Sigmoid colon (tissue), 7 donors: Measurements from ENCODE around the gene ADA. TPM values are rescaled to one million over a fixed set of nuclear protein-coding genes. Genes with fewer than 3 reads are reported as not detected.

Experiments
- DNase-seq: peaks from one replicate; pipeline ENCODE4 v3.0.0-alpha.2; 2019
- H3K27ac ChIP-seq, 4 donors: fragments of 200-600 bp; sonication (generic); one replicate each; pipeline ENCODE4 v1.5.1; 2016 to 2019; ENCODE audit warnings: mild to moderate bottlenecking in 1 of 4
- H3K27me3 ChIP-seq, 3 donors: fragments of 200-600 bp; sonication (generic); one replicate each; pipeline ENCODE4 v1.5.1; 2019; ENCODE audit warnings: mild to moderate bottlenecking in 1 of 3
- H3K36me3 ChIP-seq, 4 donors: fragments of 200-600 bp; sonication (generic); one replicate each; pipeline ENCODE4 v1.5.1; 2016 to 2019
- H3K4me1 ChIP-seq, 4 donors: fragments of 200-600 bp; sonication (generic); one replicate each; pipeline ENCODE4 v1.5.1; 2017 to 2019
- H3K4me3 ChIP-seq, 4 donors: fragments of 200-600 bp; sonication (generic); one replicate each; pipeline ENCODE4 v1.5.1; 2017 to 2019; ENCODE audit warnings: mild to moderate bottlenecking in 2 of 4, moderate library complexity in 1 of 4
- H3K9me3 ChIP-seq, 4 donors: fragments of 200-600 bp in 3 of 4; sonication (generic) in 3 of 4; one replicate each; pipeline versions ENCODE4 v1.5.1 to v1.6.1; 2013 to 2019
- EP300 ChIP-seq, 4 donors: sonication (generic); formaldehyde crosslinking; IDR thresholded peaks; one replicate each; pipeline ENCODE4 v1.6.1; 2017; ENCODE audit warnings: antibody characterized with exemption in 4 of 4
- POLR2A ChIP-seq, 2 donors: fragments of 450-650 bp; IDR thresholded peaks; one replicate each; pipeline ENCODE4 v1.6.1; 2016; ENCODE audit warnings: antibody characterized with exemption in 2 of 2, mild to moderate bottlenecking in 2 of 2, moderate library complexity in 2 of 2
- POLR2AphosphoS5 ChIP-seq, 4 donors: sonication (generic); formaldehyde crosslinking; IDR thresholded peaks; one replicate each; pipeline ENCODE4 v1.6.1; 2017; ENCODE audit warnings: antibody characterized with exemption in 4 of 4
- WGBS, 2 donors: extraction: QIAGEN DNeasy Blood & Tissue Kit; methylation state at CpG; one replicate each; pipeline ENCODE4 v1.1.7; 2013; 5-methylcytosine and 5-hydroxymethylcytosine counted together
- intact Hi-C: fragments of 100-400 bp; cut with DNase I; formaldehyde crosslinking; loops from one replicate; pipeline ENCODE4 v1.15.1; 2023
- polyA plus RNA-seq, 3 donors: library from polyadenylated mRNA; stranded (reverse); fragments of 200-250 nt; gene quantifications; one replicate each; pipeline ENCODE4 v1.2.3, GENCODE V29; 2013
- total RNA-seq, 4 donors: library from RNA; depleted of rRNA; stranded (reverse); fragments of >200 nt; gene quantifications; one replicate each; pipeline ENCODE4 v1.1.0, GENCODE V29; 2016
- TF ChIP-seq, protein P1 (sequence below), 4 experiments: fragments of 450-650 bp in 3 of 4; fragments of 200-600 bp in 1 of 4; IDR thresholded peaks; one replicate each; pipeline ENCODE4 v1.5.1; 2016 to 2019; ENCODE audit warnings: antibody characterized with exemption in 4 of 4, mild to moderate bottlenecking in 3 of 4, moderate library complexity in 2 of 4
- donor health status: healthy with polysubstance abuse.
- donor health status: Bipolar disorder and iron deficiency.
- donor health status: healthy.

ADA gene
- total and polyA plus RNA-seq, 7 donors, result 2.5 to 17.1 (median 11.1) TPM

DNA sequence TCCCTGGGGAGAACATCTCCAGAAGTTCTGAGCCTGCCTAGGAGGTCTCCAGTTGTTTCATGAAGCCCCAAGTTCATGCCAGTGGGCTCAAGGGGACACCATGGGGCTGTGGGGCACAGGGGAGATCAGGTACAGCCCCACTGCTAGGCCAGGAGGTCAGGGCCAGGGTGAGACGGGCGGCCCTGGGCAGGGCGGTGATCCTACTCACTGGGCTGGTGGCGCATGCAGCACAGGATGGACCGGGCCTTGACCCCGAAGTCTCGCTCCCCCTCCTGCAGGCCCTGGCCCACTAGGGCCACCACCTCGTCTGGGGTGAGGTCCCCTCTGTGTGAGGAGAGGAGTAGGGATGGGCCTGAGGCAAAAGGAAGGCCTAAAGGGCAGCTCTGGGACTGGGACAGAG, 26.1 kb downstream of the ADA start:
- H3K9me3 ChIP-seq, result no peaks in the 10 kb centered on the region
- no peaks in the 10 kb centered on the region for H3K4me1 ChIP-seq
- TF ChIP-seq POLR2AphosphoS5 (IDR thresholded peaks at IDR 0.05), result no peak
- no peak for TF ChIP-seq POLR2A (IDR thresholded peaks at IDR 0.05)
- TF ChIP-seq, protein P1, sequence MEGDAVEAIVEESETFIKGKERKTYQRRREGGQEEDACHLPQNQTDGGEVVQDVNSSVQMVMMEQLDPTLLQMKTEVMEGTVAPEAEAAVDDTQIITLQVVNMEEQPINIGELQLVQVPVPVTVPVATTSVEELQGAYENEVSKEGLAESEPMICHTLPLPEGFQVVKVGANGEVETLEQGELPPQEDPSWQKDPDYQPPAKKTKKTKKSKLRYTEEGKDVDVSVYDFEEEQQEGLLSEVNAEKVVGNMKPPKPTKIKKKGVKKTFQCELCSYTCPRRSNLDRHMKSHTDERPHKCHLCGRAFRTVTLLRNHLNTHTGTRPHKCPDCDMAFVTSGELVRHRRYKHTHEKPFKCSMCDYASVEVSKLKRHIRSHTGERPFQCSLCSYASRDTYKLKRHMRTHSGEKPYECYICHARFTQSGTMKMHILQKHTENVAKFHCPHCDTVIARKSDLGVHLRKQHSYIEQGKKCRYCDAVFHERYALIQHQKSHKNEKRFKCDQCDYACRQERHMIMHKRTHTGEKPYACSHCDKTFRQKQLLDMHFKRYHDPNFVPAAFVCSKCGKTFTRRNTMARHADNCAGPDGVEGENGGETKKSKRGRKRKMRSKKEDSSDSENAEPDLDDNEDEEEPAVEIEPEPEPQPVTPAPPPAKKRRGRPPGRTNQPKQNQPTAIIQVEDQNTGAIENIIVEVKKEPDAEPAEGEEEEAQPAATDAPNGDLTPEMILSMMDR (IDR thresholded peaks at IDR 0.05), result no peak
- no peak for TF ChIP-seq EP300 (IDR thresholded peaks at IDR 0.05)
- no peak for DNase-seq
- H3K27ac ChIP-seq, result no peak overlapping the region
- intact Hi-C loops, result no loop called here
- 95 to 97% methylated on average over 8 of the region's 8 CpGs for WGBS, 2 donors
- peaks cover 0 to 30% (median 5%) of the 10 kb centered on the region in 4 donors for H3K36me3 ChIP-seq
- no peaks in the 10 kb centered on the region for H3K27me3 ChIP-seq
- no peak overlapping the region for H3K4me3 ChIP-seq

DNA sequence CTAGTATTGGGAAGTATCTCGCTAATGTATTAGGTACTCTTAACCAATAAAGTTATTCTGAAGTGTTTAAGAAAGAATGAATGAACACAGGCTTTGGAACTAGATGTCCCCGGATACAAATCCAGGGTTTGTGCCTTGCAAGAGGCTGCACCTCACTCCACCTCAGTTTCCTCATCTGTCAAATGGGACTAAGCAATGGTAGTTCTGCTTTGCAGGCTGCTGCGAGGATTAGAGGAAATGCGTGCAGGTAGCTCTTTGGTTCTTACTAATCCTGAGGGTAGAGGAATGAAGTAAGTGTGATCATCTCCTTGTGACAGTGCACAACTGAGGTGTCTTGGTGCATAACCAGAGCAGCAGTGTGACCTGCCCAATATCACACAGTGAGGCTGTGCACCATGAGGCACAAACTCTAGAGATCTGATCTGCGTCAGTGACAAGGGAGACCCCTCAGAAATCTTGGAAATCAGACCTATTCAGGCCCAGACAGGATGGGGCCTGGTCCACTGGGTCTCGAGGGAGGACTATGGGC, 26.7 kb downstream of the ADA start:
- 87 to 97% methylated on average over 6 of the region's 6 CpGs for WGBS, 2 donors
- Histone ChIP-seq H3K4me3 (no peak overlapping the region), H3K4me1 (no peaks in the 10 kb centered on the region), H3K9me3 (no peaks in the 10 kb centered on the region), H3K27me3 (no peaks in the 10 kb centered on the region), H3K27ac (no peak overlapping the region), H3K36me3 (peaks cover 0 to 35% (median 5%) of the 10 kb centered on the region in 4 donors)
- no peak for DNase-seq
- intact Hi-C loops, result no loop called here
- no peak for TF ChIP-seq EP300 (IDR thresholded peaks at IDR 0.05)
- TF ChIP-seq, protein P1 (IDR thresholded peaks at IDR 0.05), result no peak
- TF ChIP-seq POLR2AphosphoS5 (IDR thresholded peaks at IDR 0.05), result no peak
- TF ChIP-seq POLR2A (IDR thresholded peaks at IDR 0.05), result no peak

DNA sequence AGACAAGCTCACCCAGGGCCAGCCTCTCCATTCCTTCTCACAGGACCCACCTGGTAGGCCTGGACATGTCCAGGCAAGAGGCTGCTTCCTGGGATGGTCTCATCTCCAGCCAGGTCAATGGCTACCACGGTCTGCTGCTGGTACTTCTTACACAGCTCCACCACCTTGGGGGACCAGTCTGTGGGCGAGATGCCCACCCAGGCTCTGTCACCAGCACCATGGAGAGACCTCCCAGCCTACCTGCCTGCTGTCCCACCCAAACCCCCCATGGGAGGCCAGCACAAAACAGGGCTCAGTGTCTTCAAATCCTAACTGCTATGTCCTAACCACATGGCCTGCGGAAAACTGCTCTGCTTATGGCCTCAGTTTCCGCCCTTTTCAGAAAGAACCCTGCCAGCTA, 27.3 kb downstream of the ADA start:
- intact Hi-C loops, result no loop called here
- no peaks in the 10 kb centered on the region for H3K27me3 ChIP-seq
- H3K4me1 ChIP-seq, result no peaks in the 10 kb centered on the region
- no peak for DNase-seq
- peaks cover 4 to 42% (median 11%) of the 10 kb centered on the region in 4 donors for H3K36me3 ChIP-seq
- no peaks in the 10 kb centered on the region for H3K9me3 ChIP-seq
- H3K27ac ChIP-seq, result no peak overlapping the region
- no peak for TF ChIP-seq POLR2AphosphoS5 (IDR thresholded peaks at IDR 0.05)
- no peak for TF ChIP-seq POLR2A (IDR thresholded peaks at IDR 0.05)
- TF ChIP-seq, protein P1 (IDR thresholded peaks at IDR 0.05), result no peak
- TF ChIP-seq EP300 (IDR thresholded peaks at IDR 0.05), result no peak
- no peak overlapping the region for H3K4me3 ChIP-seq
- WGBS, 2 donors, result 87 to 93% methylated on average over 4 of the region's 4 CpGs

DNA sequence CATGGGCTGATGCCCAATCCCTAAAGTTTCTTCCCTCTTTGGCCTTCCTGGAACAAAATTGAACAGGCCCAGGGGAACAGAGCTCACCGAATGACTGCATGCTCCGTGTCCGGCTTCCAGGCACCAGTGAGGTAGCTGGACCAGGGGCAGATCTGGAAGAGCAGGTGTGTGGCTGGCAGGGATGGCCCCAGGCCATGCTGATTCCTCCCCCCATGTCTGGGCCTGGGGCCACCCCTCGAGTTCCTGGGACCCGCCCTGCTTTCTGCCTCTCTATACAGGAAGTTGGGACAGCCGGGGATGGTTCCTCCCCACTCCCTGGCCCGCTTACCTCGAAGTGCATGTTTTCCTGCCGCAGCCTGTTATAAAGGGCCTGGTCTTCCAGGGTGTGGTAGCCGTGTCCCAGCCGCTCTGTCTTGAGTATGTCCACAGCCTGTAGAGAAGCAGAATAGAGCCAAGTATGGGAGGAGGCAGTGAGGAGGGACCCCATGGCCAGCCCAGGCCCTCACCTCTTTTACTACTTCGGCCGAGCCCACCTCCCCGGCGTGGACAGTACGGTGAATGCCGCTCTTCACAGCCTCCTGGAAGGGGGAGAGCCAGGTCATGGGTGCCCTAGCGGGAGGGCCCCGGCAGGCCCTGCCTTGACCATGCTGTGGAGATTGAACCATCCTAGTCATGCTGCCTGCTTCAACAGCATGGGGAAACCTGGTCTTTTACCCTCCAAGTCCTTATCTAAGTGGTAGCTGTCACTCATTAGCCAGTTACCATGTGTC, 28.8 kb downstream of the ADA start:
- Histone ChIP-seq H3K27me3 (no peaks in the 10 kb centered on the region), H3K36me3 (peaks cover 16 to 57% (median 22%) of the 10 kb centered on the region in 4 donors), H3K27ac (no peak overlapping the region), H3K9me3 (no peaks in the 10 kb centered on the region), H3K4me3 (no peak overlapping the region), H3K4me1 (no peaks in the 10 kb centered on the region)
- TF ChIP-seq, protein P1 (IDR thresholded peaks at IDR 0.05), result no peak
- TF ChIP-seq POLR2AphosphoS5 (IDR thresholded peaks at IDR 0.05) (peak in 1 of 4 donors; percentile 10), POLR2A (IDR thresholded peaks at IDR 0.05) (no peak), EP300 (IDR thresholded peaks at IDR 0.05) (no peak)
- intact Hi-C loops, result no loop called here
- WGBS, 2 donors, result 94 to 97% methylated on average over 19 of the region's 19 CpGs
- DNase-seq, result no peak
